NCI-H2081 treated with DMSO at 0.1 percent for 48 hours (cell line): ENCODE data around the gene MAEA.

Experiments
- DNase-seq: peaks from one replicate; lab custom pipeline; 2025; lab: John Stamatoyannopoulos, UW

MAEA gene

GRCh38 chr4:1379801-1380331 lies 90.2 kb downstream of the MAEA start:
- DNase-seq: no peak

GRCh38 chr4:1380368-1381151 lies 90.9 kb downstream of the MAEA start:
- DNase-seq: no peak

GRCh38 chr4:1381181-1381621 lies 91.5 kb downstream of the MAEA start:
- DNase-seq: no peak

GRCh38 chr4:1381944-1382541 lies 92.4 kb downstream of the MAEA start:
- DNase-seq: no peak

- DNase-seq: no peak
Measured at GRCh38 chr4:1382776-1383727, 93.4 kb downstream of the MAEA start.

GRCh38 chr4:1383728-1384591 lies 94.3 kb downstream of the MAEA start:
- no peak for DNase-seq

GRCh38 chr4:1384675-1385372 lies 95.1 kb downstream of the MAEA start:
- no peak for DNase-seq

- no peak for DNase-seq
Measured at GRCh38 chr4:1385373-1386340, 96.0 kb downstream of the MAEA start.
